HepG2 (cell line): Measurements from ENCODE around the gene GFAP. TPM values are rescaled to one million over a fixed set of nuclear protein-coding genes. Genes with fewer than 3 reads are reported as not detected.

Source experiments
- BCL6 ChIP-seq: IDR thresholded peaks from 2 replicates; pipeline ENCODE4 v1.6.1; 2016; ENCODE audit warnings: missing genetic modification reagents, missing compliant biosample characterization
- ESRRA ChIP-seq: sonication (generic); formaldehyde crosslinking; IDR thresholded peaks from 2 replicates; pipeline ENCODE4 v1.5.1; 2020; ENCODE audit warnings: mild to moderate bottlenecking, low read depth, missing genetic modification reagents
- GTF2F1 ChIP-seq: fragments of 150-350 bp; IDR thresholded peaks from 2 replicates; pipeline ENCODE4 v1.6.1; 2014; ENCODE audit warnings: low read length
- KAT7 ChIP-seq: IDR thresholded peaks from 2 replicates; pipeline ENCODE4 v1.6.1; 2018; ENCODE audit warnings: borderline replicate concordance, missing compliant biosample characterization
- MYNN ChIP-seq: sonication (generic); formaldehyde crosslinking; IDR thresholded peaks from 2 replicates; pipeline ENCODE4 v1.4.0; 2020; ENCODE audit warnings: mild to moderate bottlenecking, low read depth, missing genetic modification reagents
- PHF8 ChIP-seq: sonication (generic); formaldehyde crosslinking; IDR thresholded peaks from 2 replicates; pipeline ENCODE4 v1.5.0; 2020; ENCODE audit warnings: missing genetic modification reagents
- RNF219 ChIP-seq: sonication (generic); formaldehyde crosslinking; IDR thresholded peaks from 2 replicates; pipeline ENCODE4 v1.5.0; 2020; ENCODE audit warnings: mild to moderate bottlenecking, missing genetic modification reagents
- SKIL ChIP-seq: sonication (generic); formaldehyde crosslinking; IDR thresholded peaks from 2 replicates; pipeline ENCODE4 v1.8.0; 2022; ENCODE audit warnings: missing genetic modification reagents, mild to moderate bottlenecking, moderate library complexity, borderline replicate concordance
- STAT6 ChIP-seq: sonication (generic); formaldehyde crosslinking; IDR thresholded peaks from 2 replicates; pipeline ENCODE4 v1.4.0; 2020; ENCODE audit warnings: missing genetic modification reagents, mild to moderate bottlenecking, borderline replicate concordance
- TOPORS ChIP-seq: sonication (generic); formaldehyde crosslinking; IDR thresholded peaks from 2 replicates; pipeline ENCODE4 v1.8.0; 2023; ENCODE audit warnings: mild to moderate bottlenecking, missing genetic modification reagents
- ZBTB39 ChIP-seq: sonication (generic); formaldehyde crosslinking; IDR thresholded peaks from 2 replicates; pipeline ENCODE4 v1.5.0; 2020; ENCODE audit warnings: missing genetic modification reagents
- ZFP41 ChIP-seq: sonication (generic); formaldehyde crosslinking; IDR thresholded peaks from 2 replicates; pipeline ENCODE4 v1.4.0; 2020; ENCODE audit warnings: mild to moderate bottlenecking, missing genetic modification reagents, borderline replicate concordance
- ZMAT3 ChIP-seq: sonication (generic); formaldehyde crosslinking; conservative IDR thresholded peaks from 2 replicates; pipeline ENCODE4 v1.7.0; 2021; ENCODE audit warnings: missing genetic modification reagents
- ZMYM4 ChIP-seq: sonication (generic); formaldehyde crosslinking; IDR thresholded peaks from 2 replicates; pipeline ENCODE4 v1.8.1; 2023; ENCODE audit warnings: mild to moderate bottlenecking, missing genetic modification reagents
- ZNF296 ChIP-seq: sonication (generic); formaldehyde crosslinking; conservative IDR thresholded peaks from 2 replicates; pipeline ENCODE4 v1.5.0; 2020; ENCODE audit warnings: mild to moderate bottlenecking, missing genetic modification reagents
- ZNF326 ChIP-seq: sonication (generic); formaldehyde crosslinking; IDR thresholded peaks from 2 replicates; pipeline ENCODE4 v1.4.0; 2020; ENCODE audit warnings: missing genetic modification reagents, borderline replicate concordance
- ZNF776 ChIP-seq: sonication (generic); formaldehyde crosslinking; IDR thresholded peaks from 2 replicates; pipeline ENCODE4 v1.4.0; 2020; ENCODE audit warnings: mild to moderate bottlenecking, missing genetic modification reagents
- polyA plus RNA-seq, 8 experiments: library from polyadenylated mRNA; depleted of rRNA in 3 of 8; stranded (reverse) in 7 of 8; unstranded in 1 of 8; fragments of >200 nt; fragmentation: Illumina TruSeq in 4 of 8; extraction: Trizol in 4 of 8; gene quantifications; 2 replicates each; pipeline versions ENCODE4 v1.2.1 to v1.2.3, GENCODE V29; 2011 to 2016; ENCODE audit warnings: low read depth in 4 of 8, missing spikeins in 1 of 8, mixed read lengths in 1 of 8; ENCODE audit not compliant: insufficient read depth in 1 of 8
- total RNA-seq, 5 experiments: library from RNA; depleted of rRNA; stranded (reverse); fragments of >200 nt; fragmentation: Illumina TruSeq; extraction: Trizol; gene quantifications; 2 replicates each; pipeline ENCODE4 v1.2.3, GENCODE V29; 2016; ENCODE audit warnings: low read depth in 1 of 5

GFAP gene
- total and polyA plus RNA-seq, 2 of the 13 experiments (the other 11 are each of a cell fraction or from before 2014, with no cell fraction given): 0.11 to 0.29 TPM

- no peak for TF ChIP-seq GTF2F1
- TF ChIP-seq KAT7 (CRISPR knock-in tag): no peak
- no peak for TF ChIP-seq SKIL
- TF ChIP-seq ZNF326 (CRISPR knock-in tag): no peak
- no peak for TF ChIP-seq MYNN (CRISPR knock-in tag)
- TF ChIP-seq STAT6 (CRISPR knock-in tag): no peak
- TF ChIP-seq ESRRA (CRISPR knock-in tag): peak; percentile 65; the same call in 1 of the 2 replicates
- TF ChIP-seq ZBTB39 (CRISPR knock-in tag): no peak
- 0 out of 2 replicates have a peak, but pooled peaks have one; percentile 19 for TF ChIP-seq ZMYM4
- 0 out of 2 replicates have a peak, but pooled peaks have one; percentile 28 for TF ChIP-seq PHF8
- TF ChIP-seq ZFP41 (CRISPR knock-in tag): no peak
- no peak for TF ChIP-seq ZMAT3 (CRISPR knock-in tag)
- no peak for TF ChIP-seq ZNF296 (CRISPR knock-in tag)
- TF ChIP-seq RNF219 (CRISPR knock-in tag): no peak
- TF ChIP-seq BCL6 (CRISPR knock-in tag): 0 out of 2 replicates have a peak, but pooled peaks have one; percentile 14
- TF ChIP-seq TOPORS (CRISPR knock-in tag): no peak
- TF ChIP-seq ZNF776 (CRISPR knock-in tag): no peak
These were observed 42.0 kb upstream of the GFAP start (continued) for GRCh38 chr17:44956998-44957981.
